Thoracic aorta (tissue), 2 donors: Measurements from ENCODE around the gene RAPH1. TPM values are rescaled to one million over a fixed set of nuclear protein-coding genes. Genes with fewer than 3 reads are reported as not detected.
"Not testable (repeated sequence)": the region's sequence is repeated elsewhere in the genome, so short reads cannot be mapped to it uniquely, and the experiment has no call there.

Source experiments
- ATAC-seq: fragments of 150-250 bp; one replicate; pipeline ENCODE4 v1.8.0; 2017; ENCODE audit warnings: low read depth; ENCODE audit not compliant: insufficient number of reproducible peaks, low FRiP score
- DNase-seq: peaks from one replicate; pipeline ENCODE4 v3.0.0-alpha.2; 2020; ENCODE audit warnings: low spot score
- H3K27ac ChIP-seq, 2 donors: fragments of 200-600 bp; sonication (generic); 1 replicate in 1 of 2; 2 replicates in 1 of 2; pipeline ENCODE4 v1.5.1; 2016; ENCODE audit warnings: mild to moderate bottlenecking in 2 of 2, moderate library complexity in 2 of 2
- H3K27me3 ChIP-seq: fragments of 200-600 bp; sonication (generic); replicated peaks from 2 replicates; pipeline ENCODE4 v1.6.0; 2016; ENCODE audit warnings: mild to moderate bottlenecking; ENCODE audit not compliant: insufficient read depth
- H3K36me3 ChIP-seq: fragments of 200-600 bp; sonication (generic); one replicate; pipeline ENCODE4 v1.5.1; 2016
- H3K4me1 ChIP-seq, 2 donors: fragments of 200-600 bp; sonication (generic); 1 replicate in 1 of 2; 2 replicates in 1 of 2; pipeline versions ENCODE4 v1.5.1 to v1.6.0; 2016; ENCODE audit warnings: low read depth in 2 of 2, mild to moderate bottlenecking in 1 of 2; ENCODE audit not compliant: control insufficient read depth in 1 of 2
- H3K4me3 ChIP-seq: fragments of 200-600 bp; sonication (generic); 2 replicates; pipeline ENCODE4 v1.5.1; 2016; ENCODE audit warnings: mild to moderate bottlenecking
- H3K9me3 ChIP-seq: fragments of 200-600 bp; sonication (generic); 2 replicates; pipeline ENCODE4 v1.5.1; 2016
- CTCF ChIP-seq: fragments of 200-600 bp; sonication (generic); IDR thresholded peaks from one replicate; pipeline ENCODE4 v1.5.1; 2019; ENCODE audit warnings: antibody characterized with exemption
- total RNA-seq, 2 donors: library from RNA; depleted of rRNA; stranded (reverse); fragments of >200 nt; gene quantifications; one replicate each; pipeline versions ENCODE4 v1.1.0 to v1.2.3, GENCODE V29; 2016

The RAPH1 gene
- total RNA-seq, 2 donors from 2014 or later, result 44.8 to 86.8 TPM

- H3K36me3 ChIP-seq, result peaks cover 5% of the 10 kb centered on the region
- H3K27me3 ChIP-seq, result no peaks in the 10 kb centered on the region
- no peak overlapping the region for H3K4me3 ChIP-seq
- H3K4me1 ChIP-seq, result peaks cover 3 to 4% of the 10 kb centered on the region in 2 donors
- no peak for ATAC-seq
- no peak for TF ChIP-seq CTCF
- H3K27ac ChIP-seq, result no peak overlapping the region
- H3K9me3 ChIP-seq, result no peaks in the 10 kb centered on the region
- DNase-seq, result no peak
Measured at GRCh38 chr2:203396667-203397066, 138.4 kb downstream of the RAPH1 start.

GRCh38 chr2:203395858-203396257, 139.2 kb downstream of the RAPH1 start:
- ATAC-seq (no peak), DNase-seq (no peak)
- Histone ChIP-seq H3K36me3 (peaks cover 5% of the 10 kb centered on the region), H3K9me3 (no peaks in the 10 kb centered on the region), H3K4me1 (peaks cover 3 to 4% of the 10 kb centered on the region in 2 donors), H3K27me3 (no peaks in the 10 kb centered on the region), H3K27ac (no peak overlapping the region), H3K4me3 (no peak overlapping the region)
- no peak for TF ChIP-seq CTCF

GRCh38 chr2:203394519-203395227, 140.4 kb downstream of the RAPH1 start:
- Histone ChIP-seq H3K4me3 (no peak overlapping the region), H3K9me3 (no peaks in the 10 kb centered on the region), H3K27me3 (no peaks in the 10 kb centered on the region), H3K36me3 (peaks cover 5% of the 10 kb centered on the region), H3K4me1 (peaks cover 3 to 4% of the 10 kb centered on the region in 2 donors), H3K27ac (no peak overlapping the region)
- no peak for ATAC-seq
- DNase-seq, result no peak
- no peak for TF ChIP-seq CTCF

- not testable (repeated sequence) for ATAC-seq
Measured at GRCh38 chr2:203388153-203388552, 146.9 kb downstream of the RAPH1 start.

GRCh38 chr2:203383038-203383437, 152.1 kb downstream of the RAPH1 start:
- no peaks in the 10 kb centered on the region for H3K9me3 ChIP-seq
- H3K36me3 ChIP-seq, result peaks cover 4% of the 10 kb centered on the region
- TF ChIP-seq CTCF, result no peak
- no peaks in the 10 kb centered on the region for H3K27me3 ChIP-seq
- no peaks in the 10 kb centered on the region for H3K4me1 ChIP-seq
- ATAC-seq (no peak), DNase-seq (no peak)
- no peak overlapping the region for H3K27ac ChIP-seq
- H3K4me3 ChIP-seq, result no peak overlapping the region

More at GRCh38 chr2:203388153-203388552, 146.9 kb downstream of the RAPH1 start:
- H3K27me3 ChIP-seq, H3K27ac ChIP-seq, H3K4me3 ChIP-seq, H3K4me1 ChIP-seq, H3K9me3 ChIP-seq, H3K36me3 ChIP-seq, DNase-seq: not testable (repeated sequence)

GRCh38 chr2:203379156-203379555, 155.9 kb downstream of the RAPH1 start:
- Histone ChIP-seq H3K27ac (no peak overlapping the region), H3K4me1 (no peaks in the 10 kb centered on the region), H3K4me3 (no peak overlapping the region), H3K9me3 (no peaks in the 10 kb centered on the region), H3K36me3 (peaks cover 4% of the 10 kb centered on the region), H3K27me3 (no peaks in the 10 kb centered on the region)
- no peak for TF ChIP-seq CTCF
- DNase-seq (no peak), ATAC-seq (no peak)
